ENCODE results near the gene SLC35D2. TPM values are rescaled to one million over a fixed set of nuclear protein-coding genes. Genes with fewer than 3 reads are reported as not detected.
"Not testable (repeated sequence)": the region's sequence is repeated elsewhere in the genome, so short reads cannot be mapped to it uniquely, and the experiment has no call there.

Gene SLC35D2
- total and polyA plus RNA-seq, 2 donors: 5.0 to 21.5 TPM

GRCh38 chr9:96327694-96328352 lies 55.7 kb downstream of the SLC35D2 start:
- Histone ChIP-seq H3K36me3 (ENCODE audit: control insufficient read depth in 2 of 2, insufficient read depth in 2 of 2, low read length in 1 of 2) (no peaks in the 10 kb centered on the region), H3K4me1 (ENCODE audit: control insufficient read depth in 2 of 2, insufficient read depth in 2 of 2, low read length in 2 of 2) (no peaks in the 10 kb centered on the region), H3K9me3 (ENCODE audit: control insufficient read depth in 2 of 2, insufficient read depth in 1 of 2, low read length in 1 of 2) (no peaks in the 10 kb centered on the region), H3K27me3 (ENCODE audit: control insufficient read depth in 2 of 2, insufficient read depth in 1 of 2, low read length in 1 of 2) (no peaks in the 10 kb centered on the region), H3K4me3 (ENCODE audit: low read length in 2 of 2) (no peak overlapping the region), H3K27ac (ENCODE audit: low read depth in 1 of 2, low read length in 1 of 2) (no peak overlapping the region)
- WGBS: 73% methylated on average over 1 of the region's 1 CpG
- peak in 8 of 9 donors; percentile 19 to 57 (median 42) for DNase-seq (ENCODE audit: low read depth in 6 of 9, low spot score in 9 of 9)

DNA sequence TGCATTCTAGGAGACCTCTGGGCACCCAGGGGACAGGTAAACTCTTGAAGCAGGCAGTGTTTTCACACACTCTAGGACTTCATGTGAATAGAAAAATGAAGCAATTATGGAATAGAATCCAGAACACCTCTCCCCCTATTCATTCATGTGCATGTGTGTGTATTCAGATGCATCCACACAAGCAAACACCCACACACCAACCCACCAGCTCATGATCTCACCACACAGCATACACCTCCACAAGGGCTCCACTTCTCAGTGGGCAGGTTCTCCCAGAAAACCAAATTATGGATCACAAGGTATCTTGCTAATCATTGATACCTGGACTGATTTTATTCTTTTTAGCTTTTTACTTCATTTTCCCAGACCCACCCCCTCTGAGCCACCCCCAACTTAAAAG lies 60.3 kb downstream of the SLC35D2 start:
- Histone ChIP-seq H3K36me3 (ENCODE audit: control insufficient read depth in 2 of 2, insufficient read depth in 2 of 2, low read length in 1 of 2) (no peaks in the 10 kb centered on the region), H3K9me3 (ENCODE audit: control insufficient read depth in 2 of 2, insufficient read depth in 1 of 2, low read length in 1 of 2) (no peaks in the 10 kb centered on the region), H3K4me1 (ENCODE audit: control insufficient read depth in 2 of 2, insufficient read depth in 2 of 2, low read length in 2 of 2) (no peaks in the 10 kb centered on the region), H3K27ac (ENCODE audit: low read depth in 1 of 2, low read length in 1 of 2) (no peak overlapping the region), H3K4me3 (ENCODE audit: low read length in 2 of 2) (no peak overlapping the region), H3K27me3 (ENCODE audit: control insufficient read depth in 2 of 2, insufficient read depth in 1 of 2, low read length in 1 of 2) (no peaks in the 10 kb centered on the region)
- no peak for DNase-seq (ENCODE audit: low read depth in 6 of 9, low spot score in 9 of 9)

GRCh38 chr9:96322736-96323135 lies 60.8 kb downstream of the SLC35D2 start:
- not testable (repeated sequence) for H3K4me3 ChIP-seq (ENCODE audit: low read length in 2 of 2); H3K9me3 ChIP-seq (ENCODE audit: control insufficient read depth in 2 of 2, insufficient read depth in 1 of 2, low read length in 1 of 2); H3K4me1 ChIP-seq (ENCODE audit: control insufficient read depth in 2 of 2, insufficient read depth in 2 of 2, low read length in 2 of 2); H3K27ac ChIP-seq (ENCODE audit: low read depth in 1 of 2, low read length in 1 of 2); DNase-seq (ENCODE audit: low read depth in 6 of 9, low spot score in 9 of 9); H3K36me3 ChIP-seq (ENCODE audit: control insufficient read depth in 2 of 2, insufficient read depth in 2 of 2, low read length in 1 of 2); H3K27me3 ChIP-seq (ENCODE audit: control insufficient read depth in 2 of 2, insufficient read depth in 1 of 2, low read length in 1 of 2)
- WGBS: 93% methylated on average over 5 of the region's 5 CpGs

DNA sequence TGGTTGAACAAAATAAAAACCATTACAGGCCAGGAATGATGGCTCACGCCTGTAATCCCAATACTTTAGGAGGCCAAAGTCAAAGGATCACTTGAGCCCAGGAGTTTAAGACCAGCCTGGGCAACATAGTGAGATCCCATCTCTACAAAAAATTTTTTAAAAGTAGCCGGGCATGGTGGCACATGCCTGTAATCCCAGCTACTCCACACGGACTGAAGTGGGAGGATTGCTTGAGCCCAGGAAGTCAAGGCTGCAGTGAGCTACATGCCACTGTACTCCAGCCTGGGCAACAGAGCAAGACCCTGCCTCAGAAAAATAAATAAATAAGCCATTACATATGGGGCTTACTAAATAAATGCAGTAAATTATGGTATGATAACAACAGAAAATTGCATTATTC lies 61.3 kb downstream of the SLC35D2 start:
- H3K4me1 ChIP-seq (ENCODE audit: control insufficient read depth in 2 of 2, insufficient read depth in 2 of 2, low read length in 2 of 2); H3K4me3 ChIP-seq (ENCODE audit: low read length in 2 of 2); H3K27me3 ChIP-seq (ENCODE audit: control insufficient read depth in 2 of 2, insufficient read depth in 1 of 2, low read length in 1 of 2); H3K27ac ChIP-seq (ENCODE audit: low read depth in 1 of 2, low read length in 1 of 2); DNase-seq (ENCODE audit: low read depth in 6 of 9, low spot score in 9 of 9); H3K36me3 ChIP-seq (ENCODE audit: control insufficient read depth in 2 of 2, insufficient read depth in 2 of 2, low read length in 1 of 2); H3K9me3 ChIP-seq (ENCODE audit: control insufficient read depth in 2 of 2, insufficient read depth in 1 of 2, low read length in 1 of 2): not testable (repeated sequence)
- WGBS: 95% methylated on average over 3 of the region's 3 CpGs

DNA sequence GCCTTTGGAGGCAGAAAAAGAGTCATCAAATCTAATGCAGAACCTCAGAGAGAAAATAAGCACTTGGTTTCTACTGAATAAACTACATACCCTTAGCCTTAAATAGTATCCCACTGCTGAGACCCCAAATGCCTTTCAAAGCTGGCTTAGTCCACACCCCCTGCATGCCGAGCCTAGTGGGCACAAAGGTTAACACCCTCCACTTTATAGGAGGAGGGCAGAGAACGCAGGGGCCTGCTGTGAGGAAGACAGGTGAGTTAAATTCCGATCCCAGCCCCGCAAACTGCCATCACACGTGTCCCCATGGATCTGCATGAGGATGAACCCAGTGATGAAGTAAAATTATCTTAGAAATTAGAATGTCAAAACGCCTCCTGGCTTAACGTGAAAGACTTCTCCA lies 62.0 kb downstream of the SLC35D2 start:
- DNase-seq (ENCODE audit: low read depth in 6 of 9, low spot score in 9 of 9): no peak
- Histone ChIP-seq H3K9me3 (ENCODE audit: control insufficient read depth in 2 of 2, insufficient read depth in 1 of 2, low read length in 1 of 2) (no peaks in the 10 kb centered on the region), H3K27me3 (ENCODE audit: control insufficient read depth in 2 of 2, insufficient read depth in 1 of 2, low read length in 1 of 2) (no peaks in the 10 kb centered on the region), H3K4me3 (ENCODE audit: low read length in 2 of 2) (no peak overlapping the region), H3K36me3 (ENCODE audit: control insufficient read depth in 2 of 2, insufficient read depth in 2 of 2, low read length in 1 of 2) (no peaks in the 10 kb centered on the region), H3K4me1 (ENCODE audit: control insufficient read depth in 2 of 2, insufficient read depth in 2 of 2, low read length in 2 of 2) (no peaks in the 10 kb centered on the region), H3K27ac (ENCODE audit: low read depth in 1 of 2, low read length in 1 of 2) (no peak overlapping the region)
- WGBS: 90% methylated on average over 7 of the region's 7 CpGs

DNA sequence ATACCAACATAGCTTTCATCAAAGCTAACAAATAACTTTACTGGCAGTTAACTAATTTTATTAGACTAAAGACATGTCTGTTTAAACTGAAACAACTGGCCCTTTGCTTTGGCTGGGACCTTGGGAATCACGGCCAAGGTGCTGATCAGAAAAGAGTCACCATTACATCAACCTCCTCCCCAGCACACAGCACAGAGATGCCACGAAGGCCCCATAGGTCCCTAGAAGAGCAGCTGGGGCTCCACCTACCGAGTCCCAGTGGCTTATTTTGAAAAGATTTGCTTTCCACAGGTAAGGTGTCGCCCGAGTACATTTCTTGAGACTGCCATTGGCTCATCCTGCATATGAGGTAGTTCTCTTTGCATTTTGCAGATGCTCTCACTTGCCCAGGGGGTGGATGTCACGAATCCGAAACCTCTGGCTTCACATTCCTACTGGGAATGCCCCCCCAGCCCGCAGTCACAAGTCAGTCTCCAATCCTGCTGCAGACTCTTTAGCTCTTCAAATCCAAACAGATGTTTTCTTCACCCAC lies 62.7 kb downstream of the SLC35D2 start:
- H3K9me3 ChIP-seq (ENCODE audit: control insufficient read depth in 2 of 2, insufficient read depth in 1 of 2, low read length in 1 of 2): no peaks in the 10 kb centered on the region
- no peaks in the 10 kb centered on the region for H3K36me3 ChIP-seq (ENCODE audit: control insufficient read depth in 2 of 2, insufficient read depth in 2 of 2, low read length in 1 of 2)
- H3K27ac ChIP-seq (ENCODE audit: low read depth in 1 of 2, low read length in 1 of 2): no peak overlapping the region
- no peak for DNase-seq (ENCODE audit: low read depth in 6 of 9, low spot score in 9 of 9)
- H3K4me1 ChIP-seq (ENCODE audit: control insufficient read depth in 2 of 2, insufficient read depth in 2 of 2, low read length in 2 of 2): no peaks in the 10 kb centered on the region
- H3K4me3 ChIP-seq (ENCODE audit: low read length in 2 of 2): no peak overlapping the region
- WGBS: 87% methylated on average over 8 of the region's 8 CpGs
- no peaks in the 10 kb centered on the region for H3K27me3 ChIP-seq (ENCODE audit: control insufficient read depth in 2 of 2, insufficient read depth in 1 of 2, low read length in 1 of 2)

- WGBS: 77% methylated on average over 6 of the region's 6 CpGs
- Histone ChIP-seq H3K9me3 (ENCODE audit: control insufficient read depth in 2 of 2, insufficient read depth in 1 of 2, low read length in 1 of 2) (peaks cover 0 to under 1% of the 10 kb centered on the region in 2 donors), H3K36me3 (ENCODE audit: control insufficient read depth in 2 of 2, insufficient read depth in 2 of 2, low read length in 1 of 2) (no peaks in the 10 kb centered on the region), H3K27me3 (ENCODE audit: control insufficient read depth in 2 of 2, insufficient read depth in 1 of 2, low read length in 1 of 2) (no peaks in the 10 kb centered on the region), H3K4me1 (ENCODE audit: control insufficient read depth in 2 of 2, insufficient read depth in 2 of 2, low read length in 2 of 2) (no peaks in the 10 kb centered on the region), H3K4me3 (ENCODE audit: low read length in 2 of 2) (no peak overlapping the region), H3K27ac (ENCODE audit: low read depth in 1 of 2, low read length in 1 of 2) (no peak overlapping the region)
- DNase-seq (ENCODE audit: low read depth in 6 of 9, low spot score in 9 of 9): no peak
Measured at GRCh38 chr9:96318921-96319565, 64.5 kb downstream of the SLC35D2 start.

GRCh38 chr9:96317335-96317980 lies 66.1 kb downstream of the SLC35D2 start:
- peaks cover 0 to 8% of the 10 kb centered on the region in 2 donors for H3K9me3 ChIP-seq (ENCODE audit: control insufficient read depth in 2 of 2, insufficient read depth in 1 of 2, low read length in 1 of 2)
- H3K27ac ChIP-seq (ENCODE audit: low read depth in 1 of 2, low read length in 1 of 2): no peak overlapping the region
- H3K4me1 ChIP-seq (ENCODE audit: control insufficient read depth in 2 of 2, insufficient read depth in 2 of 2, low read length in 2 of 2): no peaks in the 10 kb centered on the region
- DNase-seq (ENCODE audit: low read depth in 6 of 9, low spot score in 9 of 9): peak; percentile 3 to 59 (median 20)
- 63% methylated on average over 9 of the region's 9 CpGs for WGBS
- H3K27me3 ChIP-seq (ENCODE audit: control insufficient read depth in 2 of 2, insufficient read depth in 1 of 2, low read length in 1 of 2): no peaks in the 10 kb centered on the region
- no peaks in the 10 kb centered on the region for H3K36me3 ChIP-seq (ENCODE audit: control insufficient read depth in 2 of 2, insufficient read depth in 2 of 2, low read length in 1 of 2)
- no peak overlapping the region for H3K4me3 ChIP-seq (ENCODE audit: low read length in 2 of 2)

GRCh38 chr9:96309850-96310249 lies 73.7 kb downstream of the SLC35D2 start:
- DNase-seq (ENCODE audit: low read depth in 6 of 9, low spot score in 9 of 9): no peak
- H3K27me3 ChIP-seq (ENCODE audit: control insufficient read depth in 2 of 2, insufficient read depth in 1 of 2, low read length in 1 of 2): no peaks in the 10 kb centered on the region
- peaks cover 0 to 8% of the 10 kb centered on the region in 2 donors for H3K9me3 ChIP-seq (ENCODE audit: control insufficient read depth in 2 of 2, insufficient read depth in 1 of 2, low read length in 1 of 2)
- no peaks in the 10 kb centered on the region for H3K4me1 ChIP-seq (ENCODE audit: control insufficient read depth in 2 of 2, insufficient read depth in 2 of 2, low read length in 2 of 2)
- no peak overlapping the region for H3K27ac ChIP-seq (ENCODE audit: low read depth in 1 of 2, low read length in 1 of 2)
- no peaks in the 10 kb centered on the region for H3K36me3 ChIP-seq (ENCODE audit: control insufficient read depth in 2 of 2, insufficient read depth in 2 of 2, low read length in 1 of 2)
- WGBS: 97% methylated on average over 7 of the region's 7 CpGs
- no peak overlapping the region for H3K4me3 ChIP-seq (ENCODE audit: low read length in 2 of 2)
